HL-60 (cell line): Measurements from ENCODE around the gene KRT39.

Experiments used
- CTCF ChIP-seq: IDR thresholded peaks from one replicate; pipeline ENCODE4 v1.5.1; 2011; ENCODE audit warnings: low read length, control low read depth, inconsistent platforms; ENCODE audit not compliant: insufficient read depth
- POLR2AphosphoS5 ChIP-seq: IDR thresholded peaks from 2 replicates; pipeline ENCODE4 v1.6.1; 2012; ENCODE audit warnings: low read depth

GRCh38 chr17:40912486-40913210, 54.1 kb downstream of the KRT39 start:
- TF ChIP-seq POLR2AphosphoS5: no peak
- TF ChIP-seq CTCF: no peak
